ENCODE measurements around the gene TBC1D30.

Gene TBC1D30

GRCh38 chr12:64821116-64821630, 3.3 kb upstream of the TBC1D30 start:
- no peak overlapping the region for H3K4me3 ChIP-seq (ENCODE audit: low read depth, low read length)
- no peak for TF ChIP-seq CTCF (IDR thresholded peaks at IDR 0.05; ENCODE audit: borderline replicate concordance, insufficient read depth, low read depth, low read length)

GRCh38 chr12:64824130-64824499, 332 bp upstream of the TBC1D30 start:
- TF ChIP-seq CTCF (IDR thresholded peaks at IDR 0.05; ENCODE audit: borderline replicate concordance, insufficient read depth, low read depth, low read length) = no peak
- peak overlapping the region; percentile 48 for H3K4me3 ChIP-seq (ENCODE audit: low read depth, low read length)

- peak overlapping the region; percentile 48 for H3K4me3 ChIP-seq (ENCODE audit: low read depth, low read length)
- TF ChIP-seq CTCF (IDR thresholded peaks at IDR 0.05; ENCODE audit: borderline replicate concordance, insufficient read depth, low read depth, low read length) = no peak
These were observed 935 bp downstream of the TBC1D30 start for GRCh38 chr12:64825143-64826021.

- TF ChIP-seq CTCF (IDR thresholded peaks at IDR 0.05; ENCODE audit: borderline replicate concordance, insufficient read depth, low read depth, low read length) = no peak
- no peak overlapping the region for H3K4me3 ChIP-seq (ENCODE audit: low read depth, low read length)
These were observed 1.8 kb downstream of the TBC1D30 start for GRCh38 chr12:64826234-64826633.

- TF ChIP-seq CTCF (IDR thresholded peaks at IDR 0.05; ENCODE audit: borderline replicate concordance, insufficient read depth, low read depth, low read length) = no peak
- H3K4me3 ChIP-seq (ENCODE audit: low read depth, low read length) = no peak overlapping the region
These were observed 4.3 kb downstream of the TBC1D30 start for GRCh38 chr12:64828713-64829112.

- TF ChIP-seq CTCF (IDR thresholded peaks at IDR 0.05; ENCODE audit: borderline replicate concordance, insufficient read depth, low read depth, low read length) = no peak
These were observed 9.5 kb downstream of the TBC1D30 start for GRCh38 chr12:64833928-64834327.

GRCh38 chr12:64835901-64836300, 11.5 kb downstream of the TBC1D30 start:
- no peak for TF ChIP-seq CTCF (IDR thresholded peaks at IDR 0.05; ENCODE audit: borderline replicate concordance, insufficient read depth, low read depth, low read length)
- H3K4me3 ChIP-seq (ENCODE audit: low read depth, low read length) = no peak overlapping the region

More at GRCh38 chr12:64833928-64834327, 9.5 kb downstream of the TBC1D30 start:
- H3K4me3 ChIP-seq (ENCODE audit: low read depth, low read length) = no peak overlapping the region
